Mucosa of descending colon (tissue), 3 donors: ENCODE data around the gene SPON1. TPM values are rescaled to one million over a fixed set of nuclear protein-coding genes. Genes with fewer than 3 reads are reported as not detected.
A peak's percentile ranks its signal among the peaks of the same experiment; 100 is the strongest.

Experiments
- ATAC-seq: fragments of 200-7000 bp; cut with Tn5 transposase; one replicate; pipeline ENCODE4 v1.9.1; 2020; ENCODE audit warnings: mild to moderate bottlenecking, moderate library complexity
- DNase-seq, 3 donors: peaks; one replicate each; pipeline ENCODE4 v3.0.0-alpha.2; 2020
- H3K36me3 ChIP-seq: fragments of 200-600 bp; one replicate; pipeline ENCODE4 v1.8.0; 2021; ENCODE audit warnings: low read depth, mild to moderate bottlenecking
- H3K4me1 ChIP-seq: fragments of 200-600 bp; one replicate; pipeline ENCODE4 v1.8.0; 2021; ENCODE audit warnings: low read depth, mild to moderate bottlenecking
- H3K4me3 ChIP-seq: fragments of 200-600 bp; one replicate; pipeline ENCODE4 v1.8.0; 2021; ENCODE audit warnings: mild to moderate bottlenecking
- H3K9me3 ChIP-seq: fragments of 200-600 bp; one replicate; pipeline ENCODE4 v1.8.0; 2021; ENCODE audit warnings: mild to moderate bottlenecking
- intact Hi-C, 2 donors: fragments of 100-400 bp; cut with DNase I in 1 of 2; cut with micrococcal nuclease in 1 of 2; formaldehyde crosslinking; loops; one replicate each; pipeline versions ENCODE4 v1.11.0 to v1.11.1; 2022; cut with DNase I, micrococcal nuclease
- total RNA-seq, 3 donors: library from RNA; stranded (reverse); fragmentation: NEBNext Ultra II Directional in 2 of 3; extraction: Animal tissue kit (Norgen Biotek cat#: 25700) in 2 of 3; gene quantifications; one replicate each; pipeline versions ENCODE4 v1.2.1 to v1.2.4, GENCODE V29; 2021 to 2023
- TF ChIP-seq, protein P1 (sequence below): fragments of 200-600 bp; IDR thresholded peaks from one replicate; pipeline ENCODE4 v1.8.0; 2022; ENCODE audit warnings: antibody characterized with exemption, mild to moderate bottlenecking
- donor health status: DM: no; HTN: no; CAD: no; lungs with moderate emphysema.
- donor health status: DM: no; HTN: no; CAD: no.
- donor health status: DM: no; HTN: yes; CAD: no.

The SPON1 gene
- total RNA-seq, 3 donors from 2014 or later = 43.6 to 85.5 (median 64.2) TPM

DNA sequence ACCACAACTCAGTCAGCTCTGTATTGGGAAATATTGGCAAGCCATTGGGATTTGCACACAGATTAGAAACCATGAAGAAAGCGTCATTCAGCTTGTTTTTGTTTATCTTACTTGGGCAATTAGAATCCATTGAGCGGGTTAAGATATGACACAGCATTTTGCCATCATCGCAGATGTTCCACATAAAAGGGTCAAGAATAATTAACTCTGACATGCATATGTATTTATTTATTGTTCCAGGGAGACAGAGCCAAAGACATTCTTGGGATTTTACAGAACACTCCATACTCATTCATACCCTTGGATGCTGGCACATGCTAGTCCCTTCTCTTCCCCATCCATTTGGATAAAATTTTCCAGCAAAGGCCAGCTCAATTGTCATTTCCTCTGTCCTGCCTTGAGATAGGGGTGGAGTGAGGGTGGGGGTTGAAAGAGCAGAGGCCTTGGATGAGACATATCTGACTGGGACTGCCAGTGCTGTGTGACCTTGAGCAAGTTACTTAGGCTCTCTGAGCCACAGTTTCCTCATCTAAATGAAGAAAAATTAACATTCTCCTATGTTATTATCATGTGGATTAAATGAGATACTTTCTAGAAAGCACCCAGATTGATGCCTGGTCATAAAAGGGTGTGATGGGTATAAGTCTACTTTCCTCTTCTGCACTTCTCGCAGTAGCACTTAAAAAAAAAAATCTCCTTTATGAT is 216.7 kb downstream of the SPON1 start:
- intact Hi-C loops = no loop called here
- ATAC-seq = peak; percentile 43

DNA sequence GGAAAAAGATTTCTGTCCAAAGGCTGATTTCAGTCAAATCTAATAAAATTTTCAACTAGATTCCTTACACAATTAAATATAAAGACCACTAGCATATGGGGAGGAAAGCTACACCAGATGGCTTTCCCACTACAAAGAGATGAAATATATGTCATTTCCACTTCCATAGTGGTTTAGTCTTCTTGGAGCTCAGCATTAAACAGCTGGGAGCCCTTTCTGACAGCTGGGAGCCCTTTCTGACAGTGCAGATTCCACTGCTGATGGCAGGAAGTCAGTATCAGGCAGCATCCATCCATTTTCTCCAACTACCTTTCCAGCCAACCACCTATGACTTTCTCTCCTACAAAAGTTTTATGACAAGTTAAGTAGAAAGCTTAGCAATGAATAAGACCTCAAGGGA is 218.6 kb downstream of the SPON1 start:
- H3K4me3 ChIP-seq = no peak overlapping the region
- no peak for DNase-seq
- intact Hi-C loops = no loop called here
- no peaks in the 10 kb centered on the region for H3K36me3 ChIP-seq
- no peaks in the 10 kb centered on the region for H3K9me3 ChIP-seq
- no peaks in the 10 kb centered on the region for H3K4me1 ChIP-seq
- no peak for ATAC-seq
- TF ChIP-seq, protein P1, sequence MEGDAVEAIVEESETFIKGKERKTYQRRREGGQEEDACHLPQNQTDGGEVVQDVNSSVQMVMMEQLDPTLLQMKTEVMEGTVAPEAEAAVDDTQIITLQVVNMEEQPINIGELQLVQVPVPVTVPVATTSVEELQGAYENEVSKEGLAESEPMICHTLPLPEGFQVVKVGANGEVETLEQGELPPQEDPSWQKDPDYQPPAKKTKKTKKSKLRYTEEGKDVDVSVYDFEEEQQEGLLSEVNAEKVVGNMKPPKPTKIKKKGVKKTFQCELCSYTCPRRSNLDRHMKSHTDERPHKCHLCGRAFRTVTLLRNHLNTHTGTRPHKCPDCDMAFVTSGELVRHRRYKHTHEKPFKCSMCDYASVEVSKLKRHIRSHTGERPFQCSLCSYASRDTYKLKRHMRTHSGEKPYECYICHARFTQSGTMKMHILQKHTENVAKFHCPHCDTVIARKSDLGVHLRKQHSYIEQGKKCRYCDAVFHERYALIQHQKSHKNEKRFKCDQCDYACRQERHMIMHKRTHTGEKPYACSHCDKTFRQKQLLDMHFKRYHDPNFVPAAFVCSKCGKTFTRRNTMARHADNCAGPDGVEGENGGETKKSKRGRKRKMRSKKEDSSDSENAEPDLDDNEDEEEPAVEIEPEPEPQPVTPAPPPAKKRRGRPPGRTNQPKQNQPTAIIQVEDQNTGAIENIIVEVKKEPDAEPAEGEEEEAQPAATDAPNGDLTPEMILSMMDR = no peak

More for the DNA sequence above, 216.7 kb downstream of the SPON1 start:
- no peak for DNase-seq
- H3K9me3 ChIP-seq = no peaks in the 10 kb centered on the region
- no peak overlapping the region for H3K4me3 ChIP-seq
- H3K36me3 ChIP-seq = no peaks in the 10 kb centered on the region
- no peaks in the 10 kb centered on the region for H3K4me1 ChIP-seq
- TF ChIP-seq, protein P1 = no peak

DNA sequence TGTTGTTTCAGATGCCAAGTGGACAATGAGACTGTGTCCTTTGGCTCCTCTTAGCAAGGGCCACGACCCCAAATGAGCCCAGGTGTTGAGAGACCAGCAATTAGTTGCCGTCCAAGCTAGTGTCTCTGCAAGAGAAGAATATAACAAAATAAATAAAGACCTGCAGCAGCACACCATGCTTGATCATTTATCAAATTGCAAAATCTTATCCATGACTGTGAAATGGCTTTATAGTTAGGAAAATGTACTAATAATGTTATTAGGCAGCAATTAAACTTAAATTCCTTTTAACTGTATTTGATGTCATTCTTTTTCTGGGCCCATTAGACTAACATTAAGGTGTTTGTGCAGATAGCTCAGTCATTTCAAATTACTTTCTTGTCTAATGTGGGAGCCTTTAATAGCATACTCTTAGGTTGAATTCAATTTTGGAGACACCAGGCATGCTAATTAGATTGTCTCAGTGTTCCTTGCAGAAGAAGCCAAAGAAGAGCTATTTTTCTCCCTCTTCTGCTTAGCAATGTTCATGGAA is 220.4 kb downstream of the SPON1 start:
- intact Hi-C loops = no loop called here
- DNase-seq (no peak), ATAC-seq (no peak)
- Histone ChIP-seq H3K9me3 (no peaks in the 10 kb centered on the region), H3K4me3 (no peak overlapping the region), H3K4me1 (no peaks in the 10 kb centered on the region), H3K36me3 (no peaks in the 10 kb centered on the region)
- TF ChIP-seq, protein P1 = no peak

DNA sequence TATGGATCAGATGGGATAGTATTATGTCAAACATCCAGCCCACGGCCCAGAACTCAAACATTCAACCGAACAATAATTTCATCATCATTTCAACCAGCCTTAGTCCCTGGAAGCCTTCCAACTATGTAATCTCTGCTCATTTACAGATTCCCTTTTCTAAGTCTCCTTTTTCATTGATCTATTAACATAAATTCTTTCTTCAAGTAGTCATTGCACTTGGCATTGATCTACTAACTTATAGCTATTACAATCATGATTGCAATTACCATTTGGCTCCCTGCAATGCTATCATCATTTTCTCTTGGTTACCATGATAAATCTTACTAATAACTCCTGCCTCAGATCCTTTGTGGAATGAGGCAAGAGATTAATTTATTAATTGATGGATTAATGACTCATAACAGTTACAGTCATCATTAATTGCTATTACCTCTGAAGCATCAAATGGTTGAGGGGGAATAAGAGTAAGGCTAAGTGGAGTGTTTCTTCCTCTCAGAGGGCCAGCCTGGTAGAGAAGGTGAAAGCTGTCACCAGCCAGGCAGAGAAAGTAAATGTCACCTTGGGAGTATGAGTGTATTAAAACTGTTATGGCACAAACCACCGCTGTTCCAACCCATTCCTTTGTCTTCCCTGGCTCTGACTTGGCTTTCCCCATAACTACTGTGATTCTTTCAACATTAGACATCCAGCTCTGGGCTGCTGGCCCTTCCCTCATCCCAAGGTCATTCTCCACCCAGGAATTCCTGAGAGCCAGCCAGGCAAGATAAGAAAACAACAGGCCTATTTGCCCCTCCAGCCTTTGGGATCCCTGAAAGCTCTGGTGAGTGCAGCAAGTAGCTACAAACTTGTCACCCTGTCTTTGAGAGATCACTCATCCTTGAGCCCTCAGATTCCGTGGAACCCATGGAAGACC is 221.8 kb downstream of the SPON1 start:
- no peak for ATAC-seq
- no peak overlapping the region for H3K4me3 ChIP-seq
- no peaks in the 10 kb centered on the region for H3K36me3 ChIP-seq
- DNase-seq = no peak
- intact Hi-C loops = no loop called here
- H3K9me3 ChIP-seq = no peaks in the 10 kb centered on the region
- TF ChIP-seq, protein P1 = no peak
- H3K4me1 ChIP-seq = no peaks in the 10 kb centered on the region

DNA sequence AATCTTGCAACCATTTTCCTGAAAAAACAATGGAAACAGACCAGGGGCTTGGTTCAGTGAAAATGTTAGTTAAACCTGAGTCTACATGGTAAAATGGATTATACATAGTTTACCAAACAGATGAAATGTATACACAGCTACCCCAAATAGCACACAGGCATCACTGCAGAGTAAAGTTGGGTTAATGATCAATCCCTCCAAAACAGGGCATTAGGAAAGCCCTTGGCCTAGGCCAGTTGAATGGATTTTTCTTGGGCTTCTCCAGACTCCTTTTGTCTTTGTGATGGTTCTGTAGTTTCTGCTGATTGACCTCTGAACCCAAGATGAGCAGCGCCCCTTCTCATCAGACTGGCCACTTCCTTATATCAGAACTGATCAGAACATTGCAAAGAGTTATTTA is 222.9 kb downstream of the SPON1 start:
- ATAC-seq (no peak), DNase-seq (no peak)
- Histone ChIP-seq H3K4me1 (no peaks in the 10 kb centered on the region), H3K4me3 (no peak overlapping the region), H3K36me3 (no peaks in the 10 kb centered on the region), H3K9me3 (no peaks in the 10 kb centered on the region)
- intact Hi-C loops = no loop called here
- TF ChIP-seq, protein P1 = no peak
